ENCODE results near the gene DDX41.

DNA sequence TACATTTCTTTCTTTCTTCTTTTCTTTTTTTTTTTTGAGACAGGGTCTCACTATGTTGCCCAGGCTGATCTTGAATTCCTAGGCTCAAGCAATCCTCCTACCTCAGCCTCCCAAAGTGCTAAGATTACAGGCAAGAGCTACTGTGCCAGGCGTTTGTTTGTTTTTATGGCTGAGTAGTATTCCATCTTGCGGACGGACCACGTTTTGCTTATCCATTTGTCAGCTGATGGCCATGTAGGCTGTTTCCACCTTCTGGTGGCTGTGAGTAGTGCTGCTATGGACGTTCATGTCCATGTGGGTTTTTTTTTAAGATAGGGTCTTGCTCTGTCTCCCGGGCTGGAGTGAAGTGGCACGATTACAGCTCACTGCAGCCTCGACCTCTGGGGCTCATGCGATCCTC, 9.6 kb downstream of the DDX41 start:
- TF ChIP-seq CTCF (IDR thresholded peaks at IDR 0.05; ENCODE audit: extremely low read depth in 1 of 2, insufficient read depth in 1 of 2, low read depth in 1 of 2, low read length in 2 of 2) (peak; percentile 8 to 9), EZH2 (IDR thresholded peaks at IDR 0.05; ENCODE audit: borderline replicate concordance, low read depth, low read length, severe bottlenecking) (no peak), POLR2A (IDR thresholded peaks at IDR 0.05; ENCODE audit: low read depth, low read length) (no peak), POLR2AphosphoS5 (IDR thresholded peaks at IDR 0.05; ENCODE audit: insufficient read depth, low read depth, low read length) (no peak), MYC (IDR thresholded peaks at IDR 0.05; ENCODE audit: low read depth, low read length) (no peak)
- TF ChIP-seq, protein P1, sequence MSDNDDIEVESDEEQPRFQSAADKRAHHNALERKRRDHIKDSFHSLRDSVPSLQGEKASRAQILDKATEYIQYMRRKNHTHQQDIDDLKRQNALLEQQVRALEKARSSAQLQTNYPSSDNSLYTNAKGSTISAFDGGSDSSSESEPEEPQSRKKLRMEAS (IDR thresholded peaks at IDR 0.05; ENCODE audit: insufficient read depth, insufficient read length), result no peak

Data from endothelial cell of umbilical vein (primary cell).